Breast epithelium (tissue), 3 donors: ENCODE data around the gene RGP1.

ENCODE experiments used
- CTCF ChIP-seq, 3 donors: fragments of 450-650 bp; IDR thresholded peaks; one replicate each; pipeline ENCODE4 v1.5.1; 2016 to 2017; ENCODE audit warnings: antibody characterized with exemption in 3 of 3, mild to moderate bottlenecking in 3 of 3, moderate library complexity in 3 of 3
- POLR2A ChIP-seq: fragments of 450-650 bp; IDR thresholded peaks from one replicate; pipeline ENCODE4 v1.6.1; 2016; ENCODE audit warnings: antibody characterized with exemption, mild to moderate bottlenecking, moderate library complexity
- POLR2AphosphoS5 ChIP-seq, 3 donors: sonication (generic); formaldehyde crosslinking; IDR thresholded peaks; one replicate each; pipeline ENCODE4 v1.6.1; 2017; ENCODE audit warnings: antibody characterized with exemption in 3 of 3

DNA sequence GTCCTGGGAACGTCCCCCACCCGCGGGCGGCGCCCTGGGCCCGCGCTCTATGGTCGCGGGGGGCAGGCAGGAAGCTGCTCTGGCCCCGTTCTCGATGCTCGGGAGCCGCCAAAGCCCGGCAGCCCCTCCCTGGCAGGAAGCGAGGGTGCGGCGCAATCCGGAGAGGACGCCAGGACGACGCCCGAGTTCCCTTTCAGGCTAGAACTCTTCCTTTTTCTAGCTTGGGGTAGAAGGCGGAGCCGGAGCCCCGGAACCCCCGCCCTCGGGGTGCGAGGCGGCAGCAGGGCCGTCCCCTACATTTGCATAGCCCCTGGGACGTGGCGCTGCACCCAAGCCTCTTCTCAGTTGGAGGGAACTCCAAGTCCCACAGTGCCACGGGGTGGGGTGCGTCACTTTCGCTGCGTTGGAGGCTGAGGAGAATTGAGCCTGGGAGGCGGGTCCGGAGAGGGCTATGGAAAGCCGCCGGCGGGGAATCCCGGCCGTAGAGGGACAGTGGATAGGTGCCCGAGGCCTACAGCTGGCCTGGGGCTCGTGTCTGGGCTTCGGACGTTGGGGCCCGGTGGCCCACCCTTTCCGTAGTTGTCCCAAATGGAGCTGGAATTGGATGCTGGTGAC lies 16.8 kb upstream of the RGP1 start, which contains the start of the genes CREB3 and TLN1:
- no peak for TF ChIP-seq CTCF (IDR thresholded peaks at IDR 0.05)
- peak; percentile 24 for TF ChIP-seq POLR2A
- peak; percentile 91 to 94 (median 93) for TF ChIP-seq POLR2AphosphoS5 (IDR thresholded peaks at IDR 0.05)
